Gastrocnemius medialis (tissue), 4 donors: ENCODE results near the gene DCLK2. TPM values are rescaled to one million over a fixed set of nuclear protein-coding genes. Genes with fewer than 3 reads are reported as not detected.

ENCODE experiments used
- ATAC-seq, 2 donors: fragments of 150-250 bp; one replicate each; pipeline ENCODE4 v1.9.1; 2016
- DNase-seq, 2 donors: peaks; one replicate each; pipeline ENCODE4 v3.0.0-alpha.2; 2019
- H3K27ac ChIP-seq, 4 donors: fragments of 200-600 bp; sonication (generic); 1 replicate in 1 of 4; 2 replicates in 3 of 4; pipeline ENCODE4 v1.5.1; 2016 to 2018; ENCODE audit warnings: mild to moderate bottlenecking in 2 of 4, moderate library complexity in 1 of 4
- H3K27me3 ChIP-seq, 3 donors: fragments of 200-600 bp; sonication (generic) in 2 of 3; 1 replicate in 1 of 3; 2 replicates in 2 of 3; pipeline versions ENCODE4 v1.5.1 to v1.6.0; 2016 to 2019; ENCODE audit warnings: mild to moderate bottlenecking in 1 of 3, moderate library complexity in 1 of 3
- H3K36me3 ChIP-seq, 2 donors: fragments of 200-600 bp; sonication (generic) in 1 of 2; one replicate each; pipeline ENCODE4 v1.5.1; 2017 to 2018
- H3K4me1 ChIP-seq, 2 donors: fragments of 200-600 bp; sonication (generic) in 1 of 2; one replicate each; pipeline ENCODE4 v1.5.1; 2016 to 2017; ENCODE audit warnings: mild to moderate bottlenecking in 2 of 2
- H3K4me3 ChIP-seq, 4 donors: fragments of 200-600 bp; sonication (generic) in 3 of 4; 1 replicate in 1 of 4; 2 replicates in 3 of 4; pipeline ENCODE4 v1.5.1; 2016 to 2019; ENCODE audit warnings: mild to moderate bottlenecking in 2 of 4
- H3K9me3 ChIP-seq, 3 donors: fragments of 200-600 bp; sonication (generic) in 2 of 3; 1 replicate in 1 of 3; 2 replicates in 2 of 3; pipeline ENCODE4 v1.5.1; 2016 to 2019
- POLR2A ChIP-seq, 2 donors: fragments of 450-650 bp; IDR thresholded peaks; one replicate each; pipeline ENCODE4 v1.6.1; 2017; ENCODE audit warnings: antibody characterized with exemption in 2 of 2, mild to moderate bottlenecking in 2 of 2, moderate library complexity in 2 of 2
- in situ Hi-C, 4 donors: fragments of 200-750 bp; cut with MboI; loops; one replicate each; pipeline versions ENCODE4 v1.15.0 to v1.8.0; 2017; ENCODE audit warnings: low sequenced_read_pairs in 4 of 4
- intact Hi-C: fragments of 100-400 bp; cut with DNase I; formaldehyde crosslinking; loops from one replicate; pipeline ENCODE4 v1.15.1; 2023; ENCODE audit warnings: low total_unique reads
- total RNA-seq, 4 donors: library from RNA; depleted of rRNA; stranded (reverse); fragments of >200 nt; gene quantifications; one replicate each; pipeline versions ENCODE4 v1.1.0 to v1.2.3, GENCODE V29; 2016
- TF ChIP-seq, protein P1 (sequence below), 5 experiments: fragments of 450-650 bp in 3 of 5; fragments of 200-600 bp in 2 of 5; sonication (generic) in 2 of 5; IDR thresholded peaks in 4 of 5; conservative IDR thresholded peaks in 1 of 5; 1 replicate in 4 of 5; 2 replicates in 1 of 5; pipeline ENCODE4 v1.5.1; 2016 to 2019; ENCODE audit warnings: antibody characterized with exemption in 5 of 5, mild to moderate bottlenecking in 3 of 5, moderate library complexity in 3 of 5

The DCLK2 gene
- total RNA-seq, 4 donors from 2014 or later, result 0.29 to 0.97 (median 0.47) TPM

DNA sequence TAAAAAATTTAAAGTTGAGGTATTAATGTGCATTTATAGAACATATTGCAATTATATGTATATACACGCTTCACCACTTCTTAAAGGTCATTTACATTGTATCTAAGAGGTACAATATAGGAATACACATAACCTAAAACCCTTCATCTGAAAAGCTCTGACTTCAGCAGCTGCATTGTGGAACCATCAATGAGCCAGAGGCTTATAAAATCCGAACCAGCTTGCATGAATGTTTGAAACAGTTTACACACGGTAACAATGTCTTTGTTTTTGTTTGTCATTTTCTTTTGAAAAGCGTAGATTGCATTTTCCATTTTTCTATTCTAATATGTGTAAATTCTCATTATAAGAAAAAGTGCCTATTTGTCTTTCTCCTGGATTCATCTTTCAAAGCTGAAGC, 221.6 kb downstream of the DCLK2 start:
- H3K27me3 ChIP-seq, result no peaks in the 10 kb centered on the region
- H3K4me3 ChIP-seq, result no peak overlapping the region
- H3K4me1 ChIP-seq, result no peaks in the 10 kb centered on the region
- in situ Hi-C loops (loop anchor here (10.0 to 25.0 kb wide), 3 partner anchors 555 to 565 kb away; no protein-coding TSS in a partner anchor), intact Hi-C loops (no loop called here)
- DNase-seq (no peak), ATAC-seq (no peak)
- no peaks in the 10 kb centered on the region for H3K9me3 ChIP-seq
- H3K36me3 ChIP-seq, result no peaks in the 10 kb centered on the region
- no peak overlapping the region for H3K27ac ChIP-seq
- TF ChIP-seq POLR2A (IDR thresholded peaks at IDR 0.05), result no peak
- TF ChIP-seq, protein P1, sequence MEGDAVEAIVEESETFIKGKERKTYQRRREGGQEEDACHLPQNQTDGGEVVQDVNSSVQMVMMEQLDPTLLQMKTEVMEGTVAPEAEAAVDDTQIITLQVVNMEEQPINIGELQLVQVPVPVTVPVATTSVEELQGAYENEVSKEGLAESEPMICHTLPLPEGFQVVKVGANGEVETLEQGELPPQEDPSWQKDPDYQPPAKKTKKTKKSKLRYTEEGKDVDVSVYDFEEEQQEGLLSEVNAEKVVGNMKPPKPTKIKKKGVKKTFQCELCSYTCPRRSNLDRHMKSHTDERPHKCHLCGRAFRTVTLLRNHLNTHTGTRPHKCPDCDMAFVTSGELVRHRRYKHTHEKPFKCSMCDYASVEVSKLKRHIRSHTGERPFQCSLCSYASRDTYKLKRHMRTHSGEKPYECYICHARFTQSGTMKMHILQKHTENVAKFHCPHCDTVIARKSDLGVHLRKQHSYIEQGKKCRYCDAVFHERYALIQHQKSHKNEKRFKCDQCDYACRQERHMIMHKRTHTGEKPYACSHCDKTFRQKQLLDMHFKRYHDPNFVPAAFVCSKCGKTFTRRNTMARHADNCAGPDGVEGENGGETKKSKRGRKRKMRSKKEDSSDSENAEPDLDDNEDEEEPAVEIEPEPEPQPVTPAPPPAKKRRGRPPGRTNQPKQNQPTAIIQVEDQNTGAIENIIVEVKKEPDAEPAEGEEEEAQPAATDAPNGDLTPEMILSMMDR (IDR thresholded peaks at IDR 0.05 in 4 of 5, conservative IDR thresholded peaks at IDR 0.05 in 1 of 5), result no peak

DNA sequence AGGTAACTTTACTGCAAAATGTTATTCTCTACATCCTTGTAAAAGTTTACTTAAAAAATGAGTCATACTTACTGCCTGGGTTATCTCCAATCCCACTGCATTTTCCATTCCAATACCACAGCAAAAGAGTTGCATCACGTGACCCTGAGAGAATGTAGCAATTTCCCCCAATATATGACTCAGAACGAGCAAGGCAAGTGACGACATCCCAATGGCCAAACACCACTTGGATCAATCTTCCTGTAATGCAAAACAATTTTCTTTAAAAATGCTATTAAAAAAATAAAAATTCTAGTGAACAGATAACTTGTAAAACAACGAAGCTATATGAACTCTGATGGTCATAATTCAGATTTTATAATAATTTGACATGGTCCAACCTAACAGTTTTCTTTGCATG, 224.3 kb downstream of the DCLK2 start:
- in situ Hi-C loops, result loop anchor here in 1 of 4 donors (10.0 kb wide), 1 partner anchor 552 kb away; no protein-coding TSS in a partner anchor
- H3K27me3 ChIP-seq, result no peaks in the 10 kb centered on the region
- DNase-seq (no peak), ATAC-seq (no peak)
- no peak overlapping the region for H3K27ac ChIP-seq
- no peak for TF ChIP-seq POLR2A (IDR thresholded peaks at IDR 0.05)
- TF ChIP-seq, protein P1 (IDR thresholded peaks at IDR 0.05 in 4 of 5, conservative IDR thresholded peaks at IDR 0.05 in 1 of 5), result no peak
- intact Hi-C loops, result no loop called here
- no peak overlapping the region for H3K4me3 ChIP-seq
- no peaks in the 10 kb centered on the region for H3K9me3 ChIP-seq
- H3K36me3 ChIP-seq, result no peaks in the 10 kb centered on the region
- no peaks in the 10 kb centered on the region for H3K4me1 ChIP-seq

DNA sequence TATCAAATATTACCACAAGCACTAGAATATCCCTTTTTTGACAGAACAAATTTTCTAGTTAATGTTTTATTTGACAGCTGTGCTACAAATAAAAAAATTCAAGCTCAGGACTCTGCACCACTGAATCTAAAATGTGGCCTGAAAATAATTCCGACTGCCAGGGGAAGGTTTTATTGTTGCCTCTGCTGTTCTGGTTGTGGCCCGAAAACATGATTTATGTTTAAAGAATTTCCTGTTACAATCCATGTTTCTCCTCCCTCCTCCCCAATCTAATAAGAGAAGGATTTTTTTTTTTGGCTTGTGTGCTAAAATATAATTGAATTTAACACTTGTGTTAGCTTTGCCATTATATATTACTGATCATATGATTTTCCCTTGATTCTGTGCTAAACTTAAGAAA, 227.8 kb downstream of the DCLK2 start:
- Histone ChIP-seq H3K27ac (no peak overlapping the region), H3K27me3 (no peaks in the 10 kb centered on the region), H3K4me1 (no peaks in the 10 kb centered on the region), H3K4me3 (no peak overlapping the region), H3K9me3 (no peaks in the 10 kb centered on the region), H3K36me3 (no peaks in the 10 kb centered on the region)
- DNase-seq, result no peak
- no peak for ATAC-seq
- in situ Hi-C loops (loop anchor here in 1 of 4 donors (10.0 kb wide), 1 partner anchor 549 kb away; no protein-coding TSS in a partner anchor), intact Hi-C loops (no loop called here)
- TF ChIP-seq, protein P1 (IDR thresholded peaks at IDR 0.05 in 4 of 5, conservative IDR thresholded peaks at IDR 0.05 in 1 of 5), result no peak
- TF ChIP-seq POLR2A (IDR thresholded peaks at IDR 0.05), result no peak

DNA sequence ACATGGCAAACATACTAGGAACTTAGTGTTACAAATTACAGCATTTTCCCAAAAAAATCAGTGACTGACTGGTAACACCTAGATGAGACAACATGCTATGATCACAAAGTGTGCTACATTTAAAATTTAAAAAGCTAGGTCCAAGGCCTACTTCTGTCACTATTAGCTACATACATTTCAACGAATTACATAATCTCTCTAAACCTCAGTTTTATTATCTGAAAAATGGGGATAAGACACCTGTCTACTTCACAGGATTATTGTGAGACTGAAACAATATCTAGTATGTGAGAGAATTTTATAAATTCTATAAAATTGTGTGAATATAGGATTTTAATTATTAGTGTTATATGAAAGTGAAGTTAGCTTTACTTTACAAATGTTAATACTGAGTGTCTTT, 228.5 kb downstream of the DCLK2 start:
- no peak for ATAC-seq
- H3K27ac ChIP-seq, result no peak overlapping the region
- TF ChIP-seq, protein P1 (IDR thresholded peaks at IDR 0.05 in 4 of 5, conservative IDR thresholded peaks at IDR 0.05 in 1 of 5), result no peak
- no peak for TF ChIP-seq POLR2A (IDR thresholded peaks at IDR 0.05)

More for the DNA sequence above, 228.5 kb downstream of the DCLK2 start:
- intact Hi-C loops (no loop called here), in situ Hi-C loops (loop anchor here in 1 of 4 donors (10.0 kb wide), 1 partner anchor 548 kb away; no protein-coding TSS in a partner anchor)
- no peaks in the 10 kb centered on the region for H3K27me3 ChIP-seq
- DNase-seq, result no peak
- no peak overlapping the region for H3K4me3 ChIP-seq
- H3K36me3 ChIP-seq, result no peaks in the 10 kb centered on the region
- no peaks in the 10 kb centered on the region for H3K9me3 ChIP-seq
- H3K4me1 ChIP-seq, result no peaks in the 10 kb centered on the region
